T-helper 1 cell treated with Interleukin-12 subunit alpha and Interleukin-12 subunit beta and Interleukin-4 antibody, amounts not matched to agents 30 μg/mL and 1 μg/mL, for 36 hours (primary cell): ENCODE measurements around the gene DLX4.

ENCODE experiments used
- H3K27ac Mint-ChIP-seq: one replicate; pipeline ENCODE4 v1.8.0; 2021; ENCODE audit warnings: mild to moderate bottlenecking, mixed read lengths
- H3K27me3 Mint-ChIP-seq: one replicate; pipeline ENCODE4 v1.8.0; 2021; ENCODE audit warnings: low read depth, mixed read lengths
- H3K36me3 Mint-ChIP-seq: one replicate; pipeline ENCODE4 v1.8.0; 2021; ENCODE audit warnings: low read depth, mixed read lengths
- H3K4me1 Mint-ChIP-seq: one replicate; pipeline ENCODE4 v1.8.0; 2021; ENCODE audit warnings: low read depth, mixed read lengths
- H3K4me3 Mint-ChIP-seq: one replicate; pipeline ENCODE4 v1.8.0; 2021; ENCODE audit warnings: mild to moderate bottlenecking, moderate library complexity, mixed read lengths
- H3K9me3 Mint-ChIP-seq: one replicate; pipeline ENCODE4 v1.8.0; 2021; ENCODE audit warnings: mixed read lengths

DLX4 gene, protein sequence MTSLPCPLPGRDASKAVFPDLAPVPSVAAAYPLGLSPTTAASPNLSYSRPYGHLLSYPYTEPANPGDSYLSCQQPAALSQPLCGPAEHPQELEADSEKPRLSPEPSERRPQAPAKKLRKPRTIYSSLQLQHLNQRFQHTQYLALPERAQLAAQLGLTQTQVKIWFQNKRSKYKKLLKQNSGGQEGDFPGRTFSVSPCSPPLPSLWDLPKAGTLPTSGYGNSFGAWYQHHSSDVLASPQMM

DNA sequence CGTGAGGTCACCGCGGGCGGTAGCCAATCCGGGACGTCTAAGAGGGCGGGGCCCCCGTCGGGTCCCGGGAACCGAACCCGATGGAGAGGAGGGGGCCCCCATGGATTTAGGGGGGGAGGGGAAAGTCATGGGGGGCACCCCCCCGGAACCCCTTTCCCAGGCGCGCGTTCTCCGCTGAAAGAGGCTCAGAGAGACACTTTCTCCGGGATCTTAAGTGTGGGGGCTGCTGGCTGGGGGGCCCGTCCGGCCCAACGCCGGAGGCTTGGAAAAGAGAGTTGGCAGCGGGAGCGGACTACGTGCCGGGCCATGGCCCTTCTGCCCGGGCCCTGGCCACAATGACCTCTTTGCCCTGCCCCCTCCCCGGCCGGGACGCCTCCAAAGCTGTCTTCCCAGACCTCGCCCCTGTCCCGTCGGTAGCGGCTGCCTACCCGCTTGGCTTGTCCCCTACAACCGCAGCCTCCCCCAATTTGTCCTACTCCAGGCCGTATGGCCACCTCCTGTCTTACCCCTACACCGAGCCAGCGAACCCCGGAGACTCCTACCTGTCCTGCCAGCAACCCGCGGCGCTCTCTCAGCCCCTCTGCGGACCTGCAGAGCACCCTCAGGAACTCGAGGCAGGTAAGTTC lies at the start of gene DLX4:
TSS of gene DLX4 (plus strand) at position 57 of the 626 bp plus-strand sequence. CDS start at position 336, 279 bp downstream.
- H3K9me3 Mint-ChIP-seq, result no peaks in the 10 kb centered on the region
- H3K36me3 Mint-ChIP-seq, result no peaks in the 10 kb centered on the region
- H3K27me3 Mint-ChIP-seq, result peaks cover 93% of the 10 kb centered on the region
- H3K4me3 Mint-ChIP-seq, result peak within 1 kb of the TSS; percentile 82
- peaks cover 20% of the 10 kb centered on the region for H3K4me1 Mint-ChIP-seq
- H3K27ac Mint-ChIP-seq, result peak within 1 kb of the TSS; percentile 26

DNA sequence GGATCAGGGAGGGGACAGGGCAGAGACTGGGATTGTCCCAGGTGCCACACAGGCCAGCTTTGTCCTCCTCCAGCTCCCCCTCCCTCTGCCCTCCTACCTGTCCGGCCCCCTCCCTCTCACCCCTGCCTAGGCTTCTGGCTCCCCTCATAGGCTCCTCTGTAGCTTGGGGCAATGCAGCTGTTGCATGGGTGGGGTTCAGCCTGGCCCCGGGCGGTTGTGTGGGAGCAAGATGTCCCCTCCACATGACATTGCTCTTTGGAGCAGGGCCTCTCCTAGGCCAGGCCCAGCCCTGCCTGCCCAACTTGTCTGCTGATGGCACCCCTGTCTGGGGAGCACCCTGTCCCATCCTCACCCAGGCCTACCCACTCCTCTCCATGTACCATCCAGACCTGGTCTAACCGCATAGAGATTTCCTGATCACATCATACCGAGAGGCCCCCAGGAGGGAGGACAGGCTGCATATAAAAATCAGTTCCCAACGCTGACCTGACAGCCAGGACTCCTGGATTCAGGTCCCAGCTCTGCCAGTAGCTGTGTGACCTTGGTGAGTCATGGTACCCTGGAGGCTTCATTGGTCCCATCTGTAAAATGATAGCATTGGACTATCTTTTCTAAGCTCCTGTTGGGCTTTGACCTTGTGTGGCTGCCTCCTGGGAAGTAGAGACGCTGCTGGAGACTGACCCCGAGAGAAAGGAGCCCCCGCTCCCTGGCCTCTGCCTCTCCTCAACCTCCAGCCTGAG lies 48.8 kb upstream of the DLX4 start:
- Mint-ChIP-seq H3K4me3 (no peak overlapping the region), H3K9me3 (no peaks in the 10 kb centered on the region), H3K27me3 (peaks cover 25% of the 10 kb centered on the region), H3K4me1 (no peaks in the 10 kb centered on the region), H3K36me3 (no peaks in the 10 kb centered on the region), H3K27ac (no peak overlapping the region)

DNA sequence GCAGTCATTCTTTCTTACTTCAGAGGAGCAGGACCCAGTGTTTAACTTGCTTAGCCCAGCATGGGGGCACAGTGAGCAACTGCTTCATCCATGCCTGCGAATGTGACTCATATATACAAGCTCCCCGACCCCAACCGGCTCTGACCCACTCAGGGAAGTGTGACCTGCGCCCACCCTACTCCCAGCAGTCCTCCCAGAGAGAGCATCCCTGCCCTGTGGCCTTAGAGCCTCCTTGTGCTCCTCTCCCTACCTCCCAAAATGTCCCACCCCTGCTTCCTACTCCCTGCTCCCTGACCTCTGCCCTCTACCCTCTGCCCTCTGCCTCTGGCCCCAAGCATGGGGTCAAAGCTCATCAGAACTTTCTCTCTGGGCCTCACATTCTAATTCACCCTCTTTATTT lies 46.9 kb upstream of the DLX4 start:
- H3K4me1 Mint-ChIP-seq, result no peaks in the 10 kb centered on the region
- H3K4me3 Mint-ChIP-seq, result no peak overlapping the region
- peaks cover 16% of the 10 kb centered on the region for H3K27me3 Mint-ChIP-seq
- no peaks in the 10 kb centered on the region for H3K9me3 Mint-ChIP-seq
- H3K27ac Mint-ChIP-seq, result no peak overlapping the region
- H3K36me3 Mint-ChIP-seq, result no peaks in the 10 kb centered on the region

DNA sequence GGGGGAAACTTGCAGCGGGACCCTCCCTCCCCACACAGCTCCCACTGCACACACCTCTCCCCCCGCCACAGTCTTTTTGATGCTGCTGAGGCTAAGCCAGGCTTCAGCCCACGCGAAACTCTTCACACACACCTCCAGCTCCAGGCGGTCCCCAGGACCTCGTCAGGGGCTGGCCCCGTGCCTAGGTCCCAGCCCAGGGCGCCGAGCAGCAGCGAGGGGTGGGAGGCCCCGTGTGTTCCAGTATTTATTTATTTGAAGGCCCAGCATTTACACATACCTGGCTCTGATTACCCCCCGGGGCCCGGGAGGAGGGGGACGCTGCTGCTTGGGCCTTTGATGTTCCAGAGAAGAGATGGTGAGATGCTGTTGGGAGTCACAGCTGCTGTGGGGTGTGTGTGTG lies 44.9 kb upstream of the DLX4 start:
- Mint-ChIP-seq H3K27me3 (peaks cover 21% of the 10 kb centered on the region), H3K9me3 (no peaks in the 10 kb centered on the region), H3K4me1 (no peaks in the 10 kb centered on the region), H3K4me3 (no peak overlapping the region), H3K27ac (no peak overlapping the region), H3K36me3 (no peaks in the 10 kb centered on the region)

DNA sequence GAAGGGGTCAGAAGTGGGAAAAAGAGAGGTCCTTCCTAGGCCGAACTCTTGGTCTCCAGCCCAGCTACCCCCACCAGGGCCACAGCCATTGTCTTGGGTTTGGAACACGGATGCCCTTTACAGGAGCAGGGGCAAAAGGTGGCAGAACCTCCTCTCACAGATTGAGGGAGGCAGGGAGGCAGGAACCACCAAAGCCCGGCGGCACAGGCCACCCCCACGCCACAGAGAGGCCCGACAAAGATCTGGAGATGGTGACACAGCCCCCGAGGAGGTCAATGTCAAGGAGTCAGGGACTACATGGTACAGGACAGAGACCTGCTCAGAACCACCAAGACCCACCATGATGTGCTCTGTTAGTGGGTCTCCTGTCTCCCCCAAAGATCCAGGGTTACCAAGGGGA lies 44.4 kb upstream of the DLX4 start:
- Mint-ChIP-seq H3K4me1 (no peaks in the 10 kb centered on the region), H3K9me3 (no peaks in the 10 kb centered on the region), H3K4me3 (no peak overlapping the region), H3K36me3 (no peaks in the 10 kb centered on the region), H3K27me3 (peaks cover 21% of the 10 kb centered on the region), H3K27ac (no peak overlapping the region)

DNA sequence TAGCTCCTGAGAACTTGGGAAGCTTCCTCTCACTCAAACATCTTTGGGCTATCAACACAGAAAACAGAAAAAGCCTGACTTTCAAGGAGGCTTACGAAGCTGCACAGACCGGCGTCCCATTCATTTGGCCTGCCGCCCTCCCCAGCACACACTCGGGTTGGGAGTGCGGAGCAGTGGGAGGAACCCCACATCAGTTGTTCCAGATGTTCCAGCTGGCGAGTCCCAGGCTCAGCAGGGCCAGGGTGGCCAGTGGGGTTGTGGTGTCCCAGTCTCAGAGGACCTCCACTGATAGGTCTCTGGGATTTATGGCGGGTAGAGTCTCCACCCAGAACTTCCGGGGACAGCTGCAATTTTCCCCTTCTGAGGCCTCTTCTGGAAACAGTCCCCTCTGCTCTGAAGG lies 43.1 kb upstream of the DLX4 start:
- Mint-ChIP-seq H3K27me3 (peaks cover 21% of the 10 kb centered on the region), H3K27ac (no peak overlapping the region), H3K4me1 (no peaks in the 10 kb centered on the region)

DNA sequence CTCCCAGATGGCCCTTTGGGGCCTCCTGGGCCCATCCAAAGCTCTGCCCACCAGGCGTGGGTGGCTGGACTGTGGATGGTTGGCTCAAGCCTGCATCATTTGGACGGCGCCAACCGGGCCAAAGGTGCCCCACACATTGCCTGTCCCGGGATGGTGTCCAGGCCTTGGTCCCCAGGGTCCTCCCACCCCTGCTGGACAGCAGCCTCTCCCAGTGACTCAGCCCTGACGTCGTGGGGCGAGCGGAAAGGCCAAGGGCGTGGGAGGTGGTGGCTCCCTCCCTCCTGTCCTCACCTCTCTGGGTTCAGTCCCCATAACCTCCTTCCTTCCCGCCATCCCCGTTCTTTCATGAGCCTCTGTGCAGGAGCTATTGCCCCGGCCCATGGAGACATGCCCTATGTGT lies 42.1 kb upstream of the DLX4 start:
- no peaks in the 10 kb centered on the region for H3K36me3 Mint-ChIP-seq

More for the DNA sequence above, 43.1 kb upstream of the DLX4 start:
- H3K36me3 Mint-ChIP-seq, result no peaks in the 10 kb centered on the region
- H3K4me3 Mint-ChIP-seq, result no peak overlapping the region
- H3K9me3 Mint-ChIP-seq, result no peaks in the 10 kb centered on the region

DNA sequence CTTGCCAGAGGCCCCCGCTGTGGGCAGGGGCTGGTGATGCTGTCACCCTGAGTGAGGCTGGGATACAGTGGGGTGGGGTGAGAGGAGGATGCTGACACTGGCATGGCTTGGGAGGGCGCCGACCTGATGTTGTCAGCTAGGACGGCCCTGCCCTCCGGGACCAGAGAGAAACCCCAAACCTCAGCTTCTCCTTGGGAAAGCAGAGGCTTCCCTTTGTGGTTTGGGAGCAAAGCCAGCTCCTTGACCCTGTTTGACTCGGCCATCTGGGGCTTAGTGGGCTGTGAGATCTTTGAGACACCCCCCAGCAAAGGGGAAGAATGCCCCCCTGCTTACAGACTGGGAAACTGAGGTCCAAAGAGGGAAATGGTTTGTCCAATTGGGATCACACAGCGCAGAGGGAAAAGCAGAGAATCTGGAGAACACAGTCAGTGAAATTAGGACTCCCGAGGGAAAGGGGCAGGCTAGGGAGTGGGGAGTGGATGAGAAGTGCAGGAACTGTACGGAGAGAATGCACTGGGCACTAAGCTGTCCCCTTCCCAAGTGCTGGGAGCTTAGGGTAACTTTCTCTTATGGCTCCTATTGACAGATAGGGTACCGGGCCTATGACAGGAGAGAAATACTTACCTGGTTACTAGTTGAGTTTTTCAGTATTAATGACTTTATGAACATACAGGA lies 40.7 kb upstream of the DLX4 start:
- Mint-ChIP-seq H3K4me1 (no peaks in the 10 kb centered on the region), H3K27me3 (peaks cover 22% of the 10 kb centered on the region), H3K27ac (no peak overlapping the region), H3K36me3 (no peaks in the 10 kb centered on the region), H3K9me3 (no peaks in the 10 kb centered on the region), H3K4me3 (no peak overlapping the region)

More for the DNA sequence above, 42.1 kb upstream of the DLX4 start:
- H3K27me3 Mint-ChIP-seq, result peaks cover 25% of the 10 kb centered on the region
- no peaks in the 10 kb centered on the region for H3K9me3 Mint-ChIP-seq
- no peaks in the 10 kb centered on the region for H3K4me1 Mint-ChIP-seq
- no peak overlapping the region for H3K4me3 Mint-ChIP-seq
- H3K27ac Mint-ChIP-seq, result no peak overlapping the region

DNA sequence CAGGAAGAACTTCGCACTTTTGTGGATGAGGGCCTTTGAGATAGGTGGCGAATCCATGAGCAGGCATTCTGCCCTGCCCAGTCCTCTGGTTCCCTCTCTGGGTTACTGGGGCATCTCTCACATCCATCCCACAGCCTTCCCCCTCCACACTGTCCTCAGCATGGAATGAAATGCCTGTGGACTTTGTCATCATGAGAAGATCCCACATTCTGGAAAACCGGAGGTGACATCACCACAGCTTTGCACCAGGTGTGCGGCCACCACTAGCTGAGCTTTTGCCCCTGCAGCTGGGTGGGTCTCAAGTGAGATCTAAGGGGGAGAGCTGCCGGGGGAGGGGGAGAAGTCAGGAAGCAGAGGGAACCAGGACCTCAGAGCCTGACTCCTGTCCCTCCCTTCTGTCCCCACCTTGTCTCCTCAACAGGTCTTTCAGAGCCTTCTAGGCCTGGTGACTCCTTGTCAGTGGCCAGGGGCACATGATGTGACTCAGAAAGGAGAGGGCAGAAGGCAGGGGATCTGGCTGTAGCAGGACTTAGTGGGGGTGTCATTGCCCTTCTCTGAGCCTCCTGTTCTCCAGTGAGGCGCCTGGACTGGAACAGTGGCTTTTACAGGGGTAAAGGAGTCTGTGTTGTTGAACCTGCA lies 40.0 kb upstream of the DLX4 start:
- Mint-ChIP-seq H3K4me3 (no peak overlapping the region), H3K36me3 (no peaks in the 10 kb centered on the region), H3K9me3 (no peaks in the 10 kb centered on the region), H3K27ac (no peak overlapping the region), H3K4me1 (no peaks in the 10 kb centered on the region), H3K27me3 (peaks cover 24% of the 10 kb centered on the region)

DNA sequence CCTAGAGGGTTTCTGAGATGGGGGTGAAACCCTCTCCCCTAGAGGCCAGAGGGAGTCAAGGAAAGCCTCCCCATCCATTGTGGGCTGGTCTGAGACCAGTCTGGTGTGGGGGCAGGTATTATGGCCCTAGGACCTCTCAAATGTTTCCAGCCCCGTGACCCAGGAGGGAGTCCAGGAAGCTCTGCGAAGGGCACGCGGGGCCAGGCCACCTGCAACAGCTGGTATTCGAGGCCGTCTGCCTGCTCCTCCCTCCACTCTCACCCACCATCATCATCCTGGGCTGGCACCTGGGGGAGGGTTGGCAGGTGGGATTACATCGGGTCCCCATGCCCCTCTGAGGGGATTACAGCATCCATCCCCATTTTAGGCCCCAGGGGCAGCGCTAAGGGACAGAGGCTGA lies 38.1 kb upstream of the DLX4 start:
- H3K4me3 Mint-ChIP-seq, result no peak overlapping the region
- H3K27ac Mint-ChIP-seq, result no peak overlapping the region
- H3K27me3 Mint-ChIP-seq, result peaks cover 24% of the 10 kb centered on the region
- H3K9me3 Mint-ChIP-seq, result no peaks in the 10 kb centered on the region
- H3K4me1 Mint-ChIP-seq, result no peaks in the 10 kb centered on the region
- H3K36me3 Mint-ChIP-seq, result no peaks in the 10 kb centered on the region

DNA sequence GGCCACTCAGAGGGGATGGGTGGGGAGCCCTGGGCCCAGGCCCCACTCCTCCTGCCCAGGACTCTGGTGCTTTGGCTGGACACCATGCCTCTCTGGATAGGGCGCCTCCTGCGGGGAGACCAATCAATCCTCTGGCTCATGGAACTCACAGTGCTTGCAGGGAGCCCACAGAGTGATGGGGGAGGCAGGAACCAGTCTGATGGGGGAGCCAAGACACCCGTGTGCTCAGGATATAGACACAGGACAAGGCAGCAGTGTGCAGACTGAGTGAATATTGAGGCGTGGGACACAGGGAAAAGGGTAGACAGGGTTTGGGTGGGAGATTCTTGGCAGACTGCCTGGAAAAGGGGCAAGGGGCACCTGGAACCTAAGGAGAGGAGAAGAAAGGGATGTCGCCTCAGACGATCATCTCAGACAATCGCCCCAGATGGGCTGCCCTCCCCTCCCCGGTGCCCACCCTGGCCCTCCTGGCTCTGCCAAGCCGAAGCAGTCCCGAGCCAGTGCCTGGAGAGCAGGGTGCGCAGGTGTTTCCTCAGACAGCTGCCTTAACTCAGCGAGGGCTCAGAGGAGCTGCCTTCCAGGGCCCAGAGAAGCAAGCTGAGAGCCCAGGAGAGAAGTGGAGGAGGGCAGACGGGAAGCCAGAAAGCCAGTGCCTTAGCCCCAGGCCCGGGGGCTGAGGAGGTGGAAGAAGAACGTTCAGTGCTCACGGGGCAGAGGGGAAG lies 37.4 kb upstream of the DLX4 start:
- H3K36me3 Mint-ChIP-seq, result no peaks in the 10 kb centered on the region
- no peak overlapping the region for H3K4me3 Mint-ChIP-seq
- no peaks in the 10 kb centered on the region for H3K9me3 Mint-ChIP-seq
- H3K4me1 Mint-ChIP-seq, result no peaks in the 10 kb centered on the region
- H3K27me3 Mint-ChIP-seq, result peaks cover 28% of the 10 kb centered on the region
- H3K27ac Mint-ChIP-seq, result no peak overlapping the region

DNA sequence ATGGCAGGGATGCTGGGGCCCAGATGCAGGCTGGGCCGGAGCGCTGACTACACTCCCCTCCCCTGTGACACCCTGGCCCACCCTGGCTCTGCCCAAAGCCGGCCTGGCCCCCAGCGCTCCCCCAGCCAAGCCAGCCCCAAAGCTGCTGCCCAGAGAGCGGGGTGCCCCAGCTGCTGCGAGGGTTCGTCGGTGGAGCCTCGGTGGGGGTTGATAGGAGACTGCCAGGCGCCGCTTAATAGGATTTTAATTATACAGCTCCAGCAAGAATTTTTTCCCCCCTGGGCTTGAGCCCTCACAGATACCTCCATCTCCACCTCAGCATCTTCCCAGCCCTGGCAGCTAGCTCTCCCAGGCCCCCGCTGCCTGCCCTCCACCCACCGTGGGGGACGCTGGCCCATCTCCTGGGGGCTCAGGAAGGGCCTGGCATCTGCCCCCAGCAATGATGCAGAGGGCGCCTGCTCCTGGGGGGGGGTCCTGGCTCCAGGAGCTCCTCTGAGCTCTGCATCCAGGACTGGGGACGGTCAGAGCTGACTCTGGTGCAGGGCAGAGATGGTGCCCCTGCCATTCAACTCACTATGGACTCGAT lies 36.8 kb upstream of the DLX4 start:
- Mint-ChIP-seq H3K4me3 (no peak overlapping the region), H3K4me1 (no peaks in the 10 kb centered on the region), H3K27me3 (peaks cover 30% of the 10 kb centered on the region), H3K27ac (no peak overlapping the region), H3K36me3 (no peaks in the 10 kb centered on the region), H3K9me3 (no peaks in the 10 kb centered on the region)

DNA sequence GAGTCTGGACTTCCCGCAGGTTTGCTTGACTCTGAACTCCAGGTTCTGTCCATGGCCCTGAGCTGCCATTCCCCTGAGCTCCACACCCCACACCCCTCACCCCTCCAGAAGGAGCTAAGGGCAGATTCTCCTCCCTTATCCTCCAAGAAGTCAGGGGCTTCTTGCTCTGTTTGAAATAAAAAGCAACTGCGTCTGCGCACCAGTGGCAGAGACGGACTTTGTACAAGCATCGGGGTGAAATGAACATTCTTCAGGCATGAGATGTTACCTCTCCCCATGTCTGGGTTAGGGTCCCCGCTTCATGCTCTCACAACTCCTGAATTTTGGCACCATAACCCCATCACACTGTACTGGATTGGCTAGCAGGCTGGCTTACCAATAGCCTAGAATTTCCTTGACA lies 36.1 kb upstream of the DLX4 start:
- Mint-ChIP-seq H3K36me3 (no peaks in the 10 kb centered on the region), H3K27ac (no peak overlapping the region), H3K27me3 (peaks cover 30% of the 10 kb centered on the region), H3K9me3 (no peaks in the 10 kb centered on the region), H3K4me3 (no peak overlapping the region), H3K4me1 (no peaks in the 10 kb centered on the region)
